Occipital lobe (tissue), 2 donors: ENCODE results near the gene RAB28. TPM values are rescaled to one million over a fixed set of nuclear protein-coding genes. Genes with fewer than 3 reads are reported as not detected.

Experiments used
- DNase-seq: peaks from one replicate; lab custom pipeline; 2025; lab: John Stamatoyannopoulos, UW
- total RNA-seq: library from RNA; depleted of rRNA; stranded (reverse); fragments of >200 nt; gene quantifications from one replicate; pipeline ENCODE4 v1.2.3, GENCODE V29; 2014

RAB28 gene
- total RNA-seq, 1 donor from 2014 or later = 31.4 TPM

DNA sequence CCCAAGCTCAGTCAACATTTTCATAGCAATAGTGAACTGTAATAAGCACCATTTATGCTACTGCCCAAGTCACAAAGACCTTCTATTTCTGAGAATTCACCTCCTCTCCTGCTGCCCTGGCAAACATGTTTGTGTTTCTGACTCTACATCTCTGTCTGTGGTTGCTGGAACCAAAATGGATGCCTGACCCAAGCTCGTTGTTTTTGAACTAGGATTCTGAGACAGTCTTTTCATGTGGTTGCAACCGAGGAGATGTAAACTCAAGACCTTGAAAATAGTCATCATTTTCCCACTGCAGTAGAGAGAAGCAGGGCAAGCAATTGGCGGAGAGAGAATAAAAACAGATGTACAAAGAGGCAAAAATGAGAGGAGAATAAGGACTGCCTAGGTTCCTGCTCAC is 160.2 kb downstream of the RAB28 start:
- no peak for DNase-seq

DNA sequence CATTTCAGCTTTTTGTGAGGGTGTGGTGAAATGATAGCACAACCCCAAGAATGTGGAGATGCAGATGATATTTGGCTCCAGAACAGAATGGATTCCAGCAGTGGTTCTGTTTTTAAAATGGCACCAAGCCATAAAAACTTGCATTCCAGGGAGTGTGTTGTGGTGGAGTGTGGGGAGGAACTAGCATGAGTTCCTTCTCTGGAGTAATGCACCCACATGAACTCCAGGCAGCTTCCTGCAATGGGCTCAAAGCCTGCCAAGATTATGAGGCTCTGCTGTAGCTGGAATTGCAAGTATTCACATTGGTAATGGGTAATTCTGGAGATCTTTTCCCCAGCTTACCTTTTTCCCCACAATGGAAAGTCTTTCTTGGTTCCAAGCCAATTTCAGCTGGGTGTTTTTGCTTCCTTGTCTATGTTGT is 161.4 kb downstream of the RAB28 start:
- no peak for DNase-seq

Other genes with a start within 250 kb of the RAB28 start
- gene NKX3-2, start 60.2 kb upstream of the RAB28 start, total RNA-seq = not detected
- gene BOD1L1, start 143.4 kb upstream of the RAB28 start, total RNA-seq = 54.3 TPM